Vagina (tissue), 2 donors: ENCODE measurements around the gene PEX11B.

ENCODE experiments used
- POLR2AphosphoS5 ChIP-seq, 2 donors: sonication (generic); formaldehyde crosslinking; IDR thresholded peaks; one replicate each; pipeline ENCODE4 v1.9.0; 2017; ENCODE audit warnings: antibody characterized with exemption in 2 of 2, mild to moderate bottlenecking in 2 of 2, low read depth in 1 of 2; ENCODE audit not compliant: insufficient read depth in 1 of 2
- TF ChIP-seq, protein P1 (sequence below), 3 experiments: fragments of 450-650 bp in 2 of 3; fragments of 200-600 bp in 1 of 3; sonication (generic) in 1 of 3; IDR thresholded peaks; one replicate each; pipeline ENCODE4 v1.5.1; 2017 to 2019; ENCODE audit warnings: antibody characterized with exemption in 3 of 3, mild to moderate bottlenecking in 2 of 3, moderate library complexity in 2 of 3

DNA sequence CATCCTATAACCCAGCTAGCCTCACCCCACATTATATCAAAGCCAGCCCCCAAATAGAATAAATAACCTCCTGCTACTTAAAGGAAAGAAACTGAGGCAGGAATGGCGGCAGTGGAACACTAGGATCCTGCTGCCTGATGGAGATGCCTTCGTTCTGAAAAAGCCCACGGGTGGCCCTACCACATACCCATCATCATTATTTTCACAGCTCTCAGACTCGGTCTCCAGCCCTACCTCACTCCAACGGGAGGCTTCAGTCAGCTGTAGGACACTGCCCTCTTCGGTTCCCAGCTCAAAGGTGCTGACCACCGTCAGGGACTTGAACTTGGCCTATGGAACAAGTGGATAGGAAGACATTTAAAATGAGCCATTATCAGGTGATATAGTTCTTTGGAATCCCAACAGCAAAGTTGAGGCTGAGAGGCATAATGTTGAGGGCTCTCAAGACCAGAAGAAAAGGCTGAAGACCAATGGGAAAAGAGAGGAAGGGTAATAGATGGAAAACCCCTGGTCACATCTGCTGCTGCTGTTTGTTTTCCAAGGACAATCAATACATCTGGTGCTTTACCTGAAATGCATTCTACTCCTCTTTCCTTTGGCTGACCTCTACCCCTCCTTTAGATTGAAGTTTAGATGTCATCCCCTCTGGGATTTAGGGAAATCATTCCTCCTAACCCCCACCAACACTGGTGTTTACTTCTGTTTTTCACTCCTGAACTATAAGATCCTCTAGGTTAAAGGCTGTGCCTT, 25.0 kb downstream of the PEX11B start:
- no peak for TF ChIP-seq POLR2AphosphoS5 (IDR thresholded peaks at IDR 0.05; ENCODE audit: insufficient read depth in 1 of 2, low read depth in 1 of 2)
- TF ChIP-seq, protein P1, sequence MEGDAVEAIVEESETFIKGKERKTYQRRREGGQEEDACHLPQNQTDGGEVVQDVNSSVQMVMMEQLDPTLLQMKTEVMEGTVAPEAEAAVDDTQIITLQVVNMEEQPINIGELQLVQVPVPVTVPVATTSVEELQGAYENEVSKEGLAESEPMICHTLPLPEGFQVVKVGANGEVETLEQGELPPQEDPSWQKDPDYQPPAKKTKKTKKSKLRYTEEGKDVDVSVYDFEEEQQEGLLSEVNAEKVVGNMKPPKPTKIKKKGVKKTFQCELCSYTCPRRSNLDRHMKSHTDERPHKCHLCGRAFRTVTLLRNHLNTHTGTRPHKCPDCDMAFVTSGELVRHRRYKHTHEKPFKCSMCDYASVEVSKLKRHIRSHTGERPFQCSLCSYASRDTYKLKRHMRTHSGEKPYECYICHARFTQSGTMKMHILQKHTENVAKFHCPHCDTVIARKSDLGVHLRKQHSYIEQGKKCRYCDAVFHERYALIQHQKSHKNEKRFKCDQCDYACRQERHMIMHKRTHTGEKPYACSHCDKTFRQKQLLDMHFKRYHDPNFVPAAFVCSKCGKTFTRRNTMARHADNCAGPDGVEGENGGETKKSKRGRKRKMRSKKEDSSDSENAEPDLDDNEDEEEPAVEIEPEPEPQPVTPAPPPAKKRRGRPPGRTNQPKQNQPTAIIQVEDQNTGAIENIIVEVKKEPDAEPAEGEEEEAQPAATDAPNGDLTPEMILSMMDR (IDR thresholded peaks at IDR 0.05), result no peak
